GM10266 (cell line): ENCODE data around the gene LHCGR.

Source experiments
- DNase-seq: peaks from one replicate; pipeline ENCODE4 v3.0.0; 2012; ENCODE audit errors: extremely low spot score
- CTCF ChIP-seq: IDR thresholded peaks from 2 replicates; pipeline ENCODE4 v1.5.1; 2012; ENCODE audit warnings: mild to moderate bottlenecking, low read depth; ENCODE audit not compliant: control insufficient read depth, insufficient read depth; ENCODE audit errors: missing control alignments

The LHCGR gene

GRCh38 chr2:48727560-48727959, 28.0 kb downstream of the LHCGR start:
- no peak for TF ChIP-seq CTCF
- DNase-seq = no peak

- no peak for DNase-seq
- no peak for TF ChIP-seq CTCF
These were observed 29.6 kb downstream of the LHCGR start for GRCh38 chr2:48725696-48726494.

GRCh38 chr2:48724278-48724677, 31.2 kb downstream of the LHCGR start:
- no peak for TF ChIP-seq CTCF
- DNase-seq = no peak

- TF ChIP-seq CTCF = no peak
- DNase-seq = no peak
These were observed 32.4 kb downstream of the LHCGR start for GRCh38 chr2:48723129-48723528.

- TF ChIP-seq CTCF = no peak
- DNase-seq = no peak
These were observed 33.1 kb downstream of the LHCGR start for GRCh38 chr2:48722391-48722790.

GRCh38 chr2:48721158-48721557, 34.4 kb downstream of the LHCGR start:
- no peak for DNase-seq
- TF ChIP-seq CTCF = no peak

GRCh38 chr2:48719480-48720177, 35.9 kb downstream of the LHCGR start:
- TF ChIP-seq CTCF = no peak
- DNase-seq = no peak
